GM21825 (cell line): Measurements from ENCODE around the gene IL1RAPL2.
"Not testable (repeated sequence)": the region's sequence is repeated elsewhere in the genome, so short reads cannot be mapped to it uniquely, and the experiment has no call there.

ENCODE experiments used
- ATAC-seq: cut with Tn5 transposase; IDR thresholded peaks from one replicate; pipeline ENCODE4 v1.9.1; 2021; ENCODE audit warnings: mild to moderate bottlenecking, moderate library complexity; ENCODE audit not compliant: unreplicated experiment

Gene IL1RAPL2

GRCh38 chrX:104565791-104566680 lies at the start of gene IL1RAPL2:
Gene IL1RAPL2, plus strand, starts transcription at chrX:104566199.
- ATAC-seq = no peak

- no peak for ATAC-seq
Observed at GRCh38 chrX:104522386-104522785, 43.6 kb upstream of the IL1RAPL2 start.

- no peak for ATAC-seq
Observed at GRCh38 chrX:104523858-104524257, 42.1 kb upstream of the IL1RAPL2 start.

GRCh38 chrX:104539081-104539480 lies 26.9 kb upstream of the IL1RAPL2 start:
- no peak for ATAC-seq

GRCh38 chrX:104542447-104542846 lies 23.6 kb upstream of the IL1RAPL2 start:
- not testable (repeated sequence) for ATAC-seq

- ATAC-seq = no peak
Observed at GRCh38 chrX:104564335-104564734, 1.7 kb upstream of the IL1RAPL2 start.

GRCh38 chrX:104564921-104565703 lies 887 bp upstream of the IL1RAPL2 start:
- no peak for ATAC-seq

GRCh38 chrX:104566681-104567501 lies 892 bp downstream of the IL1RAPL2 start:
- ATAC-seq = no peak

GRCh38 chrX:104567506-104567905 lies 1.5 kb downstream of the IL1RAPL2 start:
- no peak for ATAC-seq

GRCh38 chrX:104568304-104568915 lies 2.4 kb downstream of the IL1RAPL2 start:
- no peak for ATAC-seq

GRCh38 chrX:104618106-104618895 lies 52.3 kb downstream of the IL1RAPL2 start:
- no peak for ATAC-seq

GRCh38 chrX:104621781-104622180 lies 55.8 kb downstream of the IL1RAPL2 start:
- ATAC-seq = no peak

- ATAC-seq = no peak
Observed at GRCh38 chrX:104641176-104641575, 75.2 kb downstream of the IL1RAPL2 start.

GRCh38 chrX:104647084-104647483 lies 81.1 kb downstream of the IL1RAPL2 start:
- no peak for ATAC-seq

GRCh38 chrX:104659005-104659744 lies 93.2 kb downstream of the IL1RAPL2 start:
- no peak for ATAC-seq

GRCh38 chrX:104660092-104660491 lies 94.1 kb downstream of the IL1RAPL2 start:
- no peak for ATAC-seq

GRCh38 chrX:104662694-104663093 lies 96.7 kb downstream of the IL1RAPL2 start:
- ATAC-seq = no peak

GRCh38 chrX:104665691-104666090 lies 99.7 kb downstream of the IL1RAPL2 start:
- ATAC-seq = no peak

- ATAC-seq = no peak
Observed at GRCh38 chrX:104668550-104668949, 102.6 kb downstream of the IL1RAPL2 start.
